ENCODE measurements around the gene GFER.
A peak's percentile ranks its signal among the peaks of the same experiment; 100 is the strongest.

The GFER gene

GRCh38 chr16:1982013-1982433 lies 2.0 kb upstream of the GFER start:
- TF ChIP-seq CTCF (IDR thresholded peaks at IDR 0.05; ENCODE audit: low read depth, low read length) = no peak
- peaks cover 33% of the 10 kb centered on the region for H3K36me3 ChIP-seq
- peaks cover 3% of the 10 kb centered on the region; the same call in 1 of the 2 replicates for H3K4me1 ChIP-seq
- H3K27me3 ChIP-seq = peaks cover 13% of the 10 kb centered on the region; the same call in 1 of the 2 replicates
- H3K9me3 ChIP-seq = no peaks in the 10 kb centered on the region
- no peak for DNase-seq
- H3K4me3 ChIP-seq (ENCODE audit: low read depth, low read length) = no peak overlapping the region

GRCh38 chr16:1982991-1983543 lies 926 bp upstream of the GFER start:
- peaks cover 26% of the 10 kb centered on the region for H3K36me3 ChIP-seq
- peaks cover 3% of the 10 kb centered on the region; the same call in 1 of the 2 replicates for H3K4me1 ChIP-seq
- TF ChIP-seq CTCF (IDR thresholded peaks at IDR 0.05; ENCODE audit: low read depth, low read length) = no peak; the same call in 1 of the 2 replicates
- H3K4me3 ChIP-seq (ENCODE audit: low read depth, low read length) = peak overlapping the region; percentile 66
- DNase-seq = no peak
- H3K9me3 ChIP-seq = no peaks in the 10 kb centered on the region
- peaks cover 13% of the 10 kb centered on the region; the same call in 1 of the 2 replicates for H3K27me3 ChIP-seq

GRCh38 chr16:1984347-1985225 lies 593 bp downstream of the GFER start:
- Histone ChIP-seq H3K36me3 (peaks cover 17% of the 10 kb centered on the region), H3K9me3 (no peaks in the 10 kb centered on the region), H3K27me3 (peaks cover 23% of the 10 kb centered on the region), H3K4me3 (ENCODE audit: low read depth, low read length) (peak overlapping the region; percentile 86), H3K4me1 (peaks cover 3% of the 10 kb centered on the region; the same call in 1 of the 2 replicates)
- no peak for DNase-seq
- TF ChIP-seq CTCF (IDR thresholded peaks at IDR 0.05; ENCODE audit: low read depth, low read length) = no peak

- no peak for TF ChIP-seq CTCF (IDR thresholded peaks at IDR 0.05; ENCODE audit: low read depth, low read length)
- Histone ChIP-seq H3K27me3 (peaks cover 25% of the 10 kb centered on the region), H3K36me3 (peaks cover 17% of the 10 kb centered on the region), H3K4me3 (ENCODE audit: low read depth, low read length) (no peak overlapping the region; the same call in 1 of the 2 replicates), H3K9me3 (no peaks in the 10 kb centered on the region), H3K4me1 (peaks cover 3% of the 10 kb centered on the region; the same call in 1 of the 2 replicates)
- no peak for DNase-seq
Observed at GRCh38 chr16:1985466-1986150, 1.6 kb downstream of the GFER start.

GRCh38 chr16:1987198-1987597 lies 3.2 kb downstream of the GFER start:
- peaks cover 4% of the 10 kb centered on the region; the same call in 1 of the 2 replicates for H3K9me3 ChIP-seq

More at GRCh38 chr16:1987198-1987597, 3.2 kb downstream of the GFER start:
- Histone ChIP-seq H3K4me3 (ENCODE audit: low read depth, low read length) (no peak overlapping the region), H3K4me1 (peaks cover 3% of the 10 kb centered on the region; the same call in 1 of the 2 replicates), H3K27me3 (peaks cover 29% of the 10 kb centered on the region), H3K36me3 (peaks cover 17% of the 10 kb centered on the region)
- no peak for DNase-seq
- TF ChIP-seq CTCF (IDR thresholded peaks at IDR 0.05; ENCODE audit: low read depth, low read length) = no peak
